HG03442 (cell line): Measurements from ENCODE around the gene FAM162B.
"Not testable (repeated sequence)": the region's sequence is repeated elsewhere in the genome, so short reads cannot be mapped to it uniquely, and the experiment has no call there.

Source experiments
- ATAC-seq: cut with Tn5 transposase; IDR thresholded peaks from one replicate; pipeline ENCODE4 v1.9.1; 2021; ENCODE audit warnings: mild to moderate bottlenecking, moderate library complexity; ENCODE audit not compliant: unreplicated experiment

The FAM162B gene

GRCh38 chr6:116730513-116730912 lies 35.0 kb downstream of the FAM162B start:
- ATAC-seq, result no peak

DNA sequence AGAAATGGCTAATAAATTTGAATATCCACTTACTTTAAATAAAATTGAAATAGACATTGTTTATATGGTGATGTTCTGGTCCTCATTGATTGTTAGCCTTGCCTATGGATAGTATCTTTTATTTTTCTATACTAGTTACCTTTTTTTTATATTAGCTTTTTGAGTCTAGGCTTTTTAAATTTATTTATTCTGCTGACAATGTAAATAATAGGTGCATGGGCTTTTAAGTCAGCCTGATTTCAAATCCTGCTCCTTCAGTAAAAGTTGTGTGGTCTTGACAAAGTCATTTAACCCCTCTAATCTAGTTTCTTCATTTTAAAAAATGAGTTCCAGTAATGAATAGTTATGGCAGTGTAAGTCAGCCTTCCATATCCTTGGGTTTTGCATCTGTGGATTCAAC lies 38.6 kb downstream of the FAM162B start:
- no peak for ATAC-seq

DNA sequence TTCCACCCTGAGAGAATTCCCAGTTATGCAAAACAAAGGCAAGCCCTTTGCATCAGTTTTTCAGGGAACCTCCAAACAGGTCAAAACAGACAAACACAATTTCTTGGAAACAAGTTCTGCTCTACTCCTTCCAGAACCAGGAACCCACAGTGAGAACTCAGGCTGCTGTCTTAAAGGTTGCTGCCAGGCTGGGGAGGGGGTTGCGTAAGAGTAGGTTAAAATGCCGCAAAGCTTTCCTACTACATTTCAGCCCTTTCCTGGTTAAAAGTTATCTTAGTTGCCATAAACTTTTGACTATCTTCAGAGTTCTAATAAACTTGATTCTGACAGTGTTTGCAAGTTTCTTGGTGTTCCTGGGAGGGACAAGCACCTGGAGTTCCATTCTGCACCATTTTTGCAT lies 50.8 kb downstream of the FAM162B start:
- no peak for ATAC-seq

DNA sequence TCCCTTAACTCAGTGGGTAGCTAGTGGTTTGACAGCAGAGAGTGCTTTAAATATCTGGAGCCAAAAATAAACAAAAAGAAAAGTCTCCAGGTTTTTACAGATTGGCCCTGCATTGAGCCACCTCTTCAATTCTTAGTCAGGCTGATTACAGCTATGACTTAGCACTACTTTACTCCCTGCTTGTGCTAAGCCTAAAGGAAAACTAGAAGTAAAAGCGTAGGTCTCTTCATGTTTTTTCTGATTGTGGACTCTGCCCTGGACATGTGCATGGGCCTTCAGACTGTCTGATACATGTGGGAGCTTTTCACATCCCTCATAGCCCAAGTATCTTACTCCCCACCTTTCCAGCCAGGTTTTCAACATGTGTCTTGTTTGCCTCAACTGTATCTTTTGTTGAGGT lies 51.2 kb downstream of the FAM162B start:
- ATAC-seq, result peak; percentile 66

- ATAC-seq, result no peak
Measured at GRCh38 chr6:116705917-116706316, 59.6 kb downstream of the FAM162B start.

DNA sequence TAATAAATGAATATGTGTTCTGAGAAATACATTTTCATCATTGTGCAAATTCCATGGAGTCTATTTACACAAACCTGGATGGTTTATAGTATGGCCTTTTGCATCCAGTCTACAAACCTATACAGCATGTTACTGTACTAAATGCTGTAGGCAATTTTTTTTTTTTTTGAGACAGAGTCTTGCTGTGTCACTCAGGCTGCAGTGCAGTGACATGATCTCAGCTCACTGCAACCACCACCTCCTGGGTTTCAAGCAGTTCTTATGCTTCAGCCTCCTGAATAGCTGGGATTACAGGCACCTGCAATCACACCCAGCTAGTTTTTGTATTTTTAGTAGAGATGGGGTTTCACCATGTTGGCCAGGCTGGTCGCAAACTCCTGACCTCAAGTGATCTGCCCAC lies 61.6 kb downstream of the FAM162B start:
- ATAC-seq, result not testable (repeated sequence)
